ENCODE data around the gene MYBPC3. TPM values are rescaled to one million over a fixed set of nuclear protein-coding genes. Genes with fewer than 3 reads are reported as not detected.
A peak's percentile ranks its signal among the peaks of the same experiment; 100 is the strongest.

MYBPC3 gene
- total RNA-seq, result not detected in 2 replicates

DNA sequence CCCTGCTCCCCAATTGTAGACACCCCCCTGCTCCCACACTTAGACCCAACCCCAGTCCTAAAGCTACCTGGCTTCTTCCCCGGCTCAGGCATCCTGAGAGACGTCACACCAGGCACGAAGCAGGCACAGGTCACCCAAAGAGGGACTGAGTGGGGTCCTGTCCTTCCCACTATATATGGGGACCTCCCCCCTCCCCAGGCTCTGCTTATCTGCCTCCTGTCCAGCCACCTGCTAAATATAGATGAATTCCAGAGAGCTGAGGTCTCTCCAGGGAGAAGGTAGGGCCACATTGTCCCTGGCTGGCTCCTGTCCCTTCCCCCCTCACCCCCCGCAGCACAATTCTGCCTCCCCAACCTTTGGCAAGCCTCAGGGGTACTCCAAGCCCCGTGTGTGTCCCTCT, at the start of gene MYBPC3:
MYBPC3 (minus strand) TSS at position 147 of the 400 bp plus-strand sequence; CDS start at position 92, 55 bp downstream.
- DNase-seq (ENCODE audit: low read depth in 2 of 2), result no peak

DNA sequence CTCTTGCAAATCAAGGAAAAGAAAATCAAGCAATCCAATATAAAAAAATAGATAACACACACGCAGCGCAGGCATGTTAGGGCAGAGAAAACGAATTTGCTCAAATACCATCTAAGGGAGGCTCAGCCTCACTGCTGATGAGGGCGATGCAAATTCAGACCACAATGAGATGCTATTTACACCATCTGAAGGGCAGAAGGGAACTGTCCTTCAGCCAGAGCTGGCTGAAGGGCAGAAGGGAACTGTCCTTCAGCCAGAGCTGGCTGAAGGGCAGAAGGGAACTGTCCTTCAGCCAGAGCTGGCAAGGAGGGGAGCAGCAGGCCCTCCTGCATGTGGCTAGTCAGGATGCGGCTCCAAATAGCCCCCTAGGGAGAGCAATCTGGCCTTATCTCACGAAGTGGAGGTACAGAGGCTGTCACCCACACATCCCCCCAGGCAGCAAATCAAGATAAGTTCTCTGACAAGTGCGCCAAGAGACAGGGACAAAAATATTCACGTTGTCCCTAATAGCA, 48.3 kb upstream of the MYBPC3 start:
- no peak for DNase-seq (ENCODE audit: low read depth in 2 of 2)

DNA sequence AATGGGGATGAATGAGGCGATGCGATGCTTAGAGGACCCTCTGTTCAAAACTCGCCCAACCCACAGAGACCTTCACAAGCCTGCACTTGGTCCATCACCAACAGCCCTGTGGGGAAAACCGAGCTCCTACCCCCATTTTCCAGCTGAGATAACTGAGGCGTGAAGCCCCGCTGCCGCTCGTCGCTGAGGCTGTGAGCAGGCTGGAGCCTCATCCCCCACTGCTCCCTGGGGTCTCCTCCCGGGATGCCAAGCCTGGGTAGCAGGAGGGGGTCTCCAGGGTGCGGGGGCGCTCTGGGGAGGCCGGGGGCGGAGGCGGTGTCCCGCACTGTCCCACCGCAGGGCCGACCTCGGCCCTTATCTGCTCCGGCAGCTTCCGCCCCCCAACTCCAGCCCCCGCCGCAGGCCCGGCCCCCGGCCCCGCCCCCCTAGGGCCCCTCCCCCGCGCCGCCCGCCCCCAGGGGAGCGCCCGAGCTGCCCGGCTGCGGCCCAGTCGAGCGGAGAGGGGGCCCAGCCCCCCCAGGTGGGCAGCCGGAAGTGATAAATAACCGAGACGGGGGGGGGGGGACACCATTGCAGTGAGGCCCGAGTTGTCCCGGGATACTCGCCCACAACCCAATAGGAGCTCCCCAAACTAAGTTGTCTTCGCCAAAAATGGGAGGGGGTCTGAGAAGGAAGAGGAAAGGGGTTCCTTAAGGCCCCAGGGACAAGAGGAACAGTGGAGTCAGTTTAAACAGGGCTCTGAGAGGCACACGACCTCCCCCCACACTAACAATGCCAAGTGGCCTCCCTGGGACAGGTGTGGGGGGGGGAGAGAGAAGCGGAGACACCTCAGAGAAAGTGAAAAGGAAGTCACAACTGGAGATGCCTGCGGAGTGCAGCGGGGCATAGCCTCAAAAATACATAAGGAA, 47.6 kb upstream of the MYBPC3 start:
- DNase-seq (ENCODE audit: low read depth in 2 of 2), result peak in 1 of 2 donors; percentile 41

DNA sequence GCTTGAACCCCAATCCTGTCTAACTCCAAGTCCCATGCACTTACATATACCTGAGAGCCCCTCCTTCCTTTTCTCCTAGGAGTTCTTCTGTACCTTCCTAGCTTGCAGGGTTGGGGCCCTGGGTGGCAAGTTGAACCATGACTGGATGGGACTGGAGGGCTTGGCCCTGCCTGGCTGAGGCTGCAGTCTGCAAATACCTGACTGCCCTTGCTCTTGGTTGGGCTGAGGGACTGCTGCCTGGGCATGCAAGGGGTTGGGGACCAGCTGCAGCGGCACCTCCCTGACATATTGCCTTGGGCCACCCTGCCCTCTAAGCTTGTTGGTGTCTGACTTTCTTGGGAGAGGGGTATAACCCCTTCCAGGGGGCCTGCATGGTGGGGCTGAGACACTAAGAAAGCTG, 46.0 kb upstream of the MYBPC3 start:
- DNase-seq (ENCODE audit: low read depth in 2 of 2), result no peak

GRCh38 chr11:47398011-47398410, 45.5 kb upstream of the MYBPC3 start:
- DNase-seq (ENCODE audit: low read depth in 2 of 2), result no peak

DNA sequence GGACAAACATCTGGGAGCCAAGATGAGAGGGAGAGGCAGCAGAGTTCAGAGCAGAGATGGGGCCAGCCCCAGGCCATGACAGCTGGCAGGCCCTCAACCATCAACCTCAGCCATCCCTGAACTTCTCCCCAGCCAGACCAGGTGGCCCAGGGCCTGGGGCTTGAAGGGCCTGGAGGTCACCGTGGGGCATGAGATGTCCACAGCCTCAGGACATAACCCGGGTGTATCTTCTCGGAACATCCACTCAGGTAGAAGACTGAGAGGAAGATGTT, 43.5 kb upstream of the MYBPC3 start:
- no peak for DNase-seq (ENCODE audit: low read depth in 2 of 2)

- no peak for DNase-seq (ENCODE audit: low read depth in 2 of 2)
These were observed 42.9 kb upstream of the MYBPC3 start for GRCh38 chr11:47395223-47396048.

DNA sequence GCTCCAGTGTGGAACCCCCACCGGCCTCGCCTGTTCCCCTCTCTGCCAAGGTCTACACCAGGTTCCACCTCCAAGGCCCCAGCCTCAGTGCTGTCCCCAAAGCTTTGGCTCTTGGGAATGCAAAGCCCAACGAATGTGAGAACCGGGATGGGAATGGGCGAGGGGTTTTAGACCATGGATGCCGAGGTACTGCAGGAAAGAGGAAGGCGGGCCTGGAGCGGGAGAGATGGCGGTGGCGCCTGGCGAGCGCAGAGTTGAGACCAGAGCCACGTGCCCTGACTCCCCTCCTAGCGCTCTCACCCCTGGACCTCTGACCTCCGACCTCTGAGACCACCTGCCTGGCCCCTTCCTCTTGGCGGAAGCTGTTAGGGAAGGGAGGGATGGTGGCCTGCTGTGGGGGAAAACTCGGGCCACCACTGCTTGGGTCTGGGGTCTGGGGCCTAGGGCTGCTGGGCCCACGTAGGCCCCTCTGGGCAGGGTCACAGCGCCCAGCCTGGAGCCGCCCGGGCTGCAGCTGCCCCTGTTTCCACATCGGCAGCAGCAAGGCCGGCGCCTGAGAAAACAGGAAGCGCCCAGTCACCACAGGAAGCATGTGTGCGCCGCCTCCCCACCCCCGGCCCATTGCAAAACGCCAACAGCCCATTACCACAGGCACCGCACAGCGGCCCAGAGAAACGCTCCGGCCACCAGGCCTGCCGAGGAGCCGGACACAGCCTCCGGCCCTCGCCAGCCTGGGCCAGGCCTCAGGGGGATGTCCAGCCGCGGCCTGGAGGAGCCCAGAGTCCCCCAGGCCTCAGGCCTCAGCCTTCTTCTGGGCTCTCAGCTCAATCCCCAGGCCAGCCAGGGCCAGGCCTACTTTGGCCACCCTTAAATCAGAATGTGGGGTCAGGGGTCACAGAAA, 42.1 kb upstream of the MYBPC3 start:
- DNase-seq (ENCODE audit: low read depth in 2 of 2), result peak; percentile 95 to 97

DNA sequence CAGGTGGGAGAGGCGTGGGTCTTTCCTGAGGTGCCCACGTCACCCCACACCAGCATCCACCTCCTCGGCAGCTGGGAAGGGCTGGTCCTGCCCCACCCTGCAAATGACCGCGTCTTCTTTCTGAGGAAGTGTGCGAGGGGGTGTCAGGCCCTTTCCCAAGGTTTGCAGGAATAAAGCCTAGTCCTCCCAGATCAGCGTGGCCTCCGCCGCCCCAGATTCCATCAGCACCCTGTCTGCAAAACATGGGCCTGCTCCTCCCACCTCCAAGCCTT, 41.5 kb upstream of the MYBPC3 start:
- no peak for DNase-seq (ENCODE audit: low read depth in 2 of 2)

GRCh38 chr11:47393163-47394049, 40.9 kb upstream of the MYBPC3 start:
- DNase-seq (ENCODE audit: low read depth in 2 of 2), result peak; percentile 42 to 67

GRCh38 chr11:47392546-47393162, 40.2 kb upstream of the MYBPC3 start:
- no peak for DNase-seq (ENCODE audit: low read depth in 2 of 2)

- no peak for DNase-seq (ENCODE audit: low read depth in 2 of 2)
These were observed 39.4 kb upstream of the MYBPC3 start for GRCh38 chr11:47391711-47392432.

- no peak for DNase-seq (ENCODE audit: low read depth in 2 of 2)
These were observed 38.6 kb upstream of the MYBPC3 start for GRCh38 chr11:47391077-47391583.

DNA sequence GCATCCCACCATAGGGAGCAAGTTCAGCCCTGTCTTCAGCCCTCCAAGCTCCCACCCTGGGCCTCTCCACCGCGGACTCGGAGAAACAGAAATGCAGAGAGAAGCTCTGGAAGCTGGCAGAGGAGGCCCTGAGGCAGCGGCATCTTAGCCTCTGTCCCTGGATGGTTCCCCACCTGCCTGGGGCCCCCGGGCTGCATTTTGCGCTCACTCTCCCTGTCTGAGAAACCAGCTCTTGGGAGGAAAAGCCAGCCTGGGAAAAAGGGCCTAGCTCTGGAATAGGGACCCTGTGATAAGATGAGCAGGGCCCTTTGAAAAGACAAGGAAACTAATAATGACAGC, 37.9 kb upstream of the MYBPC3 start:
- DNase-seq (ENCODE audit: low read depth in 2 of 2), result no peak

- no peak for DNase-seq (ENCODE audit: low read depth in 2 of 2)
These were observed 37.3 kb upstream of the MYBPC3 start for GRCh38 chr11:47389577-47390421.

GRCh38 chr11:47388697-47389576, 36.4 kb upstream of the MYBPC3 start:
- DNase-seq (ENCODE audit: low read depth in 2 of 2), result no peak

- DNase-seq (ENCODE audit: low read depth in 2 of 2), result no peak
These were observed 35.6 kb upstream of the MYBPC3 start for GRCh38 chr11:47387944-47388696.

All from lung microvascular endothelial cell (primary cell).